GM23338 (cell line): Measurements from ENCODE around the gene SLC13A5.

Experiments
- CREB1 ChIP-seq: fragments of 250-450 bp; sonication (Bioruptor Pico); IDR thresholded peaks from 2 replicates; pipeline ENCODE4 v1.5.0; 2020; ENCODE audit warnings: low read depth, mild to moderate bottlenecking, moderate library complexity
- EZH2 ChIP-seq: fragments of 200-600 bp; sonication (generic); IDR thresholded peaks from one replicate; pipeline ENCODE4 v1.8.0; 2017; ENCODE audit warnings: antibody characterized with exemption, mild to moderate bottlenecking, low read depth; ENCODE audit not compliant: unreplicated experiment
- TF ChIP-seq, protein P1 (sequence below): IDR thresholded peaks from one replicate; pipeline ENCODE4 v1.6.1; 2018; ENCODE audit warnings: antibody characterized with exemption; ENCODE audit not compliant: unreplicated experiment
- TF ChIP-seq, protein P2 (sequence below), 2 experiments: fragments of 200-600 bp in 1 of 2; sonication (generic) in 1 of 2; conservative IDR thresholded peaks; 2 replicates each; pipeline versions ENCODE4 v1.5.1 to v1.6.1; 2016 to 2017; ENCODE audit warnings: antibody characterized with exemption in 2 of 2, low read depth in 2 of 2, mild to moderate bottlenecking in 2 of 2, moderate library complexity in 1 of 2

DNA sequence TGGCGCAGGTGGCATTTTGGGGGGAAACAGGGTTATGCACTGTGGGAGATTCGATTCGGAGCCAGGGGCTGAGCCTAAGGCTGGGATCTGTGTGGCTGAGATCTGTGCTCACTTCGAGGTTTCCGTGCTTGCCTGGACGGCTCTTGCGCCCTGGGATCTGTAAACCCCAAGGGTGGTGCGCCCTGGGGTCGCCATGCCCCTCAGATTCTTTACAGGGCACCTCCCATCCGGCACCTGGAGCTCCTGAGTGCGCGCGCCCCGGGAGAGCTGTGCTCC lies 377 bp downstream of the SLC13A5 start:
- TF ChIP-seq, protein P1, sequence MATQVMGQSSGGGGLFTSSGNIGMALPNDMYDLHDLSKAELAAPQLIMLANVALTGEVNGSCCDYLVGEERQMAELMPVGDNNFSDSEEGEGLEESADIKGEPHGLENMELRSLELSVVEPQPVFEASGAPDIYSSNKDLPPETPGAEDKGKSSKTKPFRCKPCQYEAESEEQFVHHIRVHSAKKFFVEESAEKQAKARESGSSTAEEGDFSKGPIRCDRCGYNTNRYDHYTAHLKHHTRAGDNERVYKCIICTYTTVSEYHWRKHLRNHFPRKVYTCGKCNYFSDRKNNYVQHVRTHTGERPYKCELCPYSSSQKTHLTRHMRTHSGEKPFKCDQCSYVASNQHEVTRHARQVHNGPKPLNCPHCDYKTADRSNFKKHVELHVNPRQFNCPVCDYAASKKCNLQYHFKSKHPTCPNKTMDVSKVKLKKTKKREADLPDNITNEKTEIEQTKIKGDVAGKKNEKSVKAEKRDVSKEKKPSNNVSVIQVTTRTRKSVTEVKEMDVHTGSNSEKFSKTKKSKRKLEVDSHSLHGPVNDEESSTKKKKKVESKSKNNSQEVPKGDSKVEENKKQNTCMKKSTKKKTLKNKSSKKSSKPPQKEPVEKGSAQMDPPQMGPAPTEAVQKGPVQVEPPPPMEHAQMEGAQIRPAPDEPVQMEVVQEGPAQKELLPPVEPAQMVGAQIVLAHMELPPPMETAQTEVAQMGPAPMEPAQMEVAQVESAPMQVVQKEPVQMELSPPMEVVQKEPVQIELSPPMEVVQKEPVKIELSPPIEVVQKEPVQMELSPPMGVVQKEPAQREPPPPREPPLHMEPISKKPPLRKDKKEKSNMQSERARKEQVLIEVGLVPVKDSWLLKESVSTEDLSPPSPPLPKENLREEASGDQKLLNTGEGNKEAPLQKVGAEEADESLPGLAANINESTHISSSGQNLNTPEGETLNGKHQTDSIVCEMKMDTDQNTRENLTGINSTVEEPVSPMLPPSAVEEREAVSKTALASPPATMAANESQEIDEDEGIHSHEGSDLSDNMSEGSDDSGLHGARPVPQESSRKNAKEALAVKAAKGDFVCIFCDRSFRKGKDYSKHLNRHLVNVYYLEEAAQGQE: no peak
- TF ChIP-seq CREB1 (CRISPR knock-in tag) (no peak), EZH2 (no peak)
- TF ChIP-seq, protein P2, sequence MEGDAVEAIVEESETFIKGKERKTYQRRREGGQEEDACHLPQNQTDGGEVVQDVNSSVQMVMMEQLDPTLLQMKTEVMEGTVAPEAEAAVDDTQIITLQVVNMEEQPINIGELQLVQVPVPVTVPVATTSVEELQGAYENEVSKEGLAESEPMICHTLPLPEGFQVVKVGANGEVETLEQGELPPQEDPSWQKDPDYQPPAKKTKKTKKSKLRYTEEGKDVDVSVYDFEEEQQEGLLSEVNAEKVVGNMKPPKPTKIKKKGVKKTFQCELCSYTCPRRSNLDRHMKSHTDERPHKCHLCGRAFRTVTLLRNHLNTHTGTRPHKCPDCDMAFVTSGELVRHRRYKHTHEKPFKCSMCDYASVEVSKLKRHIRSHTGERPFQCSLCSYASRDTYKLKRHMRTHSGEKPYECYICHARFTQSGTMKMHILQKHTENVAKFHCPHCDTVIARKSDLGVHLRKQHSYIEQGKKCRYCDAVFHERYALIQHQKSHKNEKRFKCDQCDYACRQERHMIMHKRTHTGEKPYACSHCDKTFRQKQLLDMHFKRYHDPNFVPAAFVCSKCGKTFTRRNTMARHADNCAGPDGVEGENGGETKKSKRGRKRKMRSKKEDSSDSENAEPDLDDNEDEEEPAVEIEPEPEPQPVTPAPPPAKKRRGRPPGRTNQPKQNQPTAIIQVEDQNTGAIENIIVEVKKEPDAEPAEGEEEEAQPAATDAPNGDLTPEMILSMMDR (conservative IDR thresholded peaks at IDR 0.05; ENCODE audit: low read depth in 2 of 2): no peak
